ENCODE measurements around the gene BACE2.

GRCh38 chr21:41233916-41234315 lies 66.0 kb downstream of the BACE2 start:
- no peak for TF ChIP-seq EZH2 (IDR thresholded peaks at IDR 0.05; ENCODE audit: low read length)
- TF ChIP-seq, protein P1, sequence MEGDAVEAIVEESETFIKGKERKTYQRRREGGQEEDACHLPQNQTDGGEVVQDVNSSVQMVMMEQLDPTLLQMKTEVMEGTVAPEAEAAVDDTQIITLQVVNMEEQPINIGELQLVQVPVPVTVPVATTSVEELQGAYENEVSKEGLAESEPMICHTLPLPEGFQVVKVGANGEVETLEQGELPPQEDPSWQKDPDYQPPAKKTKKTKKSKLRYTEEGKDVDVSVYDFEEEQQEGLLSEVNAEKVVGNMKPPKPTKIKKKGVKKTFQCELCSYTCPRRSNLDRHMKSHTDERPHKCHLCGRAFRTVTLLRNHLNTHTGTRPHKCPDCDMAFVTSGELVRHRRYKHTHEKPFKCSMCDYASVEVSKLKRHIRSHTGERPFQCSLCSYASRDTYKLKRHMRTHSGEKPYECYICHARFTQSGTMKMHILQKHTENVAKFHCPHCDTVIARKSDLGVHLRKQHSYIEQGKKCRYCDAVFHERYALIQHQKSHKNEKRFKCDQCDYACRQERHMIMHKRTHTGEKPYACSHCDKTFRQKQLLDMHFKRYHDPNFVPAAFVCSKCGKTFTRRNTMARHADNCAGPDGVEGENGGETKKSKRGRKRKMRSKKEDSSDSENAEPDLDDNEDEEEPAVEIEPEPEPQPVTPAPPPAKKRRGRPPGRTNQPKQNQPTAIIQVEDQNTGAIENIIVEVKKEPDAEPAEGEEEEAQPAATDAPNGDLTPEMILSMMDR (optimal IDR thresholded peaks at IDR 0.05 in 1 of 3, IDR thresholded peaks at IDR 0.05 in 1 of 3, conservative IDR thresholded peaks at IDR 0.05 in 1 of 3; ENCODE audit: extremely low read depth in 1 of 3, insufficient read depth in 2 of 3, low read length in 3 of 3): no peak

Data from keratinocyte (primary cell).